B cell (primary cell): ENCODE measurements around the gene GTPBP4. TPM values are rescaled to one million over a fixed set of nuclear protein-coding genes. Genes with fewer than 3 reads are reported as not detected.

Source experiments
- ATAC-seq: fragments of 200-7000 bp; cut with Tn5 transposase; one replicate; pipeline ENCODE4 v1.10.0; 2021; ENCODE audit warnings: low read depth, mild to moderate bottlenecking, moderate number of reproducible peaks, moderate library complexity
- CTCF ChIA-PET: fragments of 350-600 bp; sonication (Branson Sonifier 250); formaldehyde crosslinking; loops from one replicate; lab custom pipeline; 2021; ENCODE audit warnings: antibody characterized with exemption, inconsistent platforms; lab: Charles Lee
- POLR2A ChIA-PET: fragments of 350-600 bp; sonication (Branson Sonifier 250); formaldehyde crosslinking; loops from one replicate; lab custom pipeline; 2021; ENCODE audit warnings: antibody characterized with exemption; lab: Charles Lee
- DNase-seq: peaks from one replicate; pipeline ENCODE4 v3.0.0; 2013
- H2AFZ ChIP-seq: 2 replicates; pipeline ENCODE4 v1.6.1; 2012; ENCODE audit warnings: mild to moderate bottlenecking, low read depth, low read length; ENCODE audit not compliant: insufficient read depth, poor library complexity, severe bottlenecking
- H3K27ac ChIP-seq, 2 donors: 1 replicate in 1 of 2; 2 replicates in 1 of 2; pipeline ENCODE4 v1.5.1; 2012 to 2013; ENCODE audit warnings: low read length in 2 of 2, mild to moderate bottlenecking in 2 of 2, moderate library complexity in 1 of 2
- H3K27me3 ChIP-seq, 4 experiments: fragments of 200-600 bp in 1 of 4; sonication (generic) in 1 of 4; replicated peaks in 1 of 4; 1 replicate in 2 of 4; 2 replicates in 2 of 4; pipeline versions ENCODE4 v1.6.1 to v1.7.0; 2013 to 2016; ENCODE audit warnings: low read length in 3 of 4, mild to moderate bottlenecking in 2 of 4, mixed read lengths in 1 of 4, moderate library complexity in 1 of 4; ENCODE audit not compliant: insufficient read depth in 4 of 4, control insufficient read depth in 3 of 4; ENCODE audit errors: control extremely low read depth in 1 of 4
- H3K36me3 ChIP-seq, 2 experiments: replicated peaks in 1 of 2; 1 replicate in 1 of 2; 2 replicates in 1 of 2; pipeline versions ENCODE4 v1.6.1 to v1.7.1; 2013; ENCODE audit warnings: low read length in 1 of 2; ENCODE audit not compliant: insufficient read depth in 2 of 2, control insufficient read depth in 1 of 2; ENCODE audit errors: control extremely low read depth in 1 of 2, extremely low read depth in 1 of 2
- H3K4me1 ChIP-seq, 2 donors: fragments of 200-600 bp in 1 of 2; sonication (generic) in 1 of 2; 1 replicate in 1 of 2; 2 replicates in 1 of 2; pipeline versions ENCODE4 v1.5.1 to v1.6.1; 2013 to 2017; ENCODE audit warnings: low read length in 2 of 2; ENCODE audit not compliant: control insufficient read depth in 2 of 2, insufficient read depth in 2 of 2
- H3K4me2 ChIP-seq: replicated peaks from 2 replicates; pipeline ENCODE3; 2012; ENCODE audit warnings: mild to moderate bottlenecking, low read depth, low read length; ENCODE audit not compliant: poor library complexity, severe bottlenecking
- H3K4me3 ChIP-seq, 5 experiments: fragments of 200-600 bp in 1 of 5; sonication (generic) in 1 of 5; 1 replicate in 3 of 5; 2 replicates in 2 of 5; pipeline versions ENCODE4 v1.5.1 to v1.7.0; 2011 to 2016; ENCODE audit warnings: low read length in 4 of 5, mild to moderate bottlenecking in 4 of 5, low read depth in 2 of 5, control low read depth in 1 of 5, moderate library complexity in 1 of 5; ENCODE audit not compliant: insufficient read depth in 1 of 5; ENCODE audit errors: control extremely low read depth in 1 of 5, extremely low read depth in 1 of 5
- H3K79me2 ChIP-seq: fragments of 200-600 bp; sonication (generic); one replicate; pipeline ENCODE4 v1.6.0; 2016; ENCODE audit warnings: low read length; ENCODE audit not compliant: control insufficient read depth, insufficient read depth
- H3K9ac ChIP-seq: fragments of 200-600 bp; sonication (generic); 2 replicates; pipeline ENCODE4 v1.6.1; 2017; ENCODE audit warnings: mild to moderate bottlenecking, low read length, moderate library complexity
- H3K9me3 ChIP-seq, 3 donors: one replicate each; pipeline versions ENCODE4 v1.6.1 to v1.7.1; 2013; ENCODE audit warnings: low read length in 2 of 3; ENCODE audit not compliant: control insufficient read depth in 2 of 3, insufficient read depth in 1 of 3; ENCODE audit errors: control extremely low read depth in 1 of 3
- H4K20me1 ChIP-seq: 2 replicates; pipeline ENCODE4 v1.6.0; 2012; ENCODE audit warnings: mild to moderate bottlenecking, low read length; ENCODE audit not compliant: insufficient read depth, control insufficient read depth, poor library complexity, severe bottlenecking
- H3K27ac Mint-ChIP-seq: one replicate; pipeline ENCODE4 v1.8.0; 2021; ENCODE audit warnings: mixed read lengths
- H3K27me3 Mint-ChIP-seq: one replicate; pipeline ENCODE4 v1.8.0; 2021; ENCODE audit warnings: mixed read lengths
- H3K4me1 Mint-ChIP-seq: one replicate; pipeline ENCODE4 v1.8.0; 2021; ENCODE audit warnings: mixed read lengths
- H3K4me3 Mint-ChIP-seq: one replicate; pipeline ENCODE4 v1.8.0; 2021; ENCODE audit warnings: mixed read lengths
- H3K9me3 Mint-ChIP-seq: one replicate; pipeline ENCODE4 v1.8.0; 2022; ENCODE audit warnings: mixed read lengths; ENCODE audit not compliant: insufficient read depth
- CTCF ChIP-seq: fragments of 200-600 bp; IDR thresholded peaks from one replicate; pipeline ENCODE4 v1.8.0; 2022; ENCODE audit warnings: antibody characterized with exemption, mild to moderate bottlenecking
- EZH2 ChIP-seq: IDR thresholded peaks from 2 replicates; pipeline ENCODE4 v1.6.1; 2012; ENCODE audit warnings: borderline replicate concordance, low read depth, mild to moderate bottlenecking, moderate library complexity, low read length; ENCODE audit not compliant: insufficient read depth, poor library complexity, severe bottlenecking
- WGBS: methylation state at CpG from one replicate; pipeline ENCODE4 v1.1.5; 2013; ENCODE audit warnings: missing lambda C conversion rate; ENCODE audit not compliant: insufficient coverage; 5-methylcytosine and 5-hydroxymethylcytosine counted together
- intact Hi-C: fragments of 100-400 bp; cut with micrococcal nuclease; formaldehyde crosslinking; loops from one replicate; pipeline ENCODE4 v1.10.0; 2022
- polyA plus RNA-seq: library from polyadenylated mRNA; depleted of rRNA; stranded (reverse); fragments of >200 nt; gene quantifications from 2 replicates; pipeline ENCODE4 v1.2.3, GENCODE V29; 2012
- total RNA-seq, 2 donors: library from RNA; stranded (reverse); fragments of 120-200 nt in 1 of 2; gene quantifications; 1 replicate in 1 of 2; 2 replicates in 1 of 2; pipeline versions ENCODE4 v1.2.3 to v1.2.4, GENCODE V29; 2013 to 2022

Gene GTPBP4
- total and polyA plus RNA-seq, 2 donors (not counting 1 experiment from before 2014, with no cell fraction given), result 11.8 to 45.4 TPM

- H3K27me3 Mint-ChIP-seq, result no peaks in the 10 kb centered on the region
- Histone ChIP-seq H3K4me2 (peak within 1 kb of the TSS; percentile 72), H3K27me3 (no peaks in the 10 kb centered on the region), H2AFZ (peak within 1 kb of the TSS; percentile 83), H3K9ac (peak within 1 kb of the TSS; percentile 92), H4K20me1 (peaks cover 38% of the 10 kb centered on the region), H3K4me1 (peaks cover 24 to 36% of the 10 kb centered on the region in 2 donors), H3K27ac (peak within 1 kb of the TSS; percentile 90 to 93), H3K9me3 (no peaks in the 10 kb centered on the region), H3K36me3 (peaks cover 13 to 31% of the 10 kb centered on the region in 2 experiments), H3K4me3 (peak within 1 kb of the TSS; percentile 84 to 99 (median 89)), H3K79me2 (peaks cover 98% of the 10 kb centered on the region)
- no peaks in the 10 kb centered on the region for H3K9me3 Mint-ChIP-seq
- ATAC-seq, result peak; percentile 91
- TF ChIP-seq CTCF, result no peak
- TF ChIP-seq EZH2, result no peak
- intact Hi-C loops, result loop anchor here (1.0 to 2.0 kb wide), 3 partner anchors 8 to 68 kb away; partner anchors contain the start of gene GTPBP4
- ChIA-PET CTCF (no interaction called here), POLR2A (interaction anchor here (0.6 kb wide), 1 partner anchor 13 kb away, joined by 3 read pairs; no protein-coding TSS in a partner anchor)
- peak within 1 kb of the TSS; percentile 97 for H3K4me3 Mint-ChIP-seq
- H3K4me1 Mint-ChIP-seq, result peaks cover 67% of the 10 kb centered on the region
- DNase-seq, result peak; percentile 92
- under 1% methylated on average over 81 of the region's 87 CpGs for WGBS
- peak within 1 kb of the TSS; percentile 96 for H3K27ac Mint-ChIP-seq
Observed at GRCh38 chr10:1056326-1057105, 68.3 kb downstream of the GTPBP4 start, which contains the start of gene WDR37. Gene WDR37 (plus strand): TSS chr10:1056385. CDS start chr10:1072156, 15,771 bp downstream.
